ENCODE measurements around the gene OSGIN1.

The OSGIN1 gene

GRCh38 chr16:83924686-83925085 lies 28.4 kb upstream of the OSGIN1 start:
- H3K4me3 ChIP-seq (ENCODE audit: low read depth in 1 of 2, low read length in 2 of 2): no peak overlapping the region
- H3K27ac ChIP-seq (ENCODE audit: low read length): no peak overlapping the region
- TF ChIP-seq EZH2 (IDR thresholded peaks at IDR 0.05; ENCODE audit: borderline replicate concordance, low read depth, low read length, severe bottlenecking) (no peak), CTCF (IDR thresholded peaks at IDR 0.05; ENCODE audit: borderline replicate concordance, extremely low read depth, low read length, poor library complexity, severe bottlenecking) (no peak)
- H3K79me2 ChIP-seq (ENCODE audit: insufficient read depth, low read length): no peaks in the 10 kb centered on the region
- no peaks in the 10 kb centered on the region; the same call in 1 of the 2 replicates for H4K20me1 ChIP-seq (ENCODE audit: insufficient read depth, low read length)
- no peaks in the 10 kb centered on the region for H3K27me3 ChIP-seq (ENCODE audit: insufficient read depth, low read length, poor library complexity)
- no peak overlapping the region for H3K9ac ChIP-seq (ENCODE audit: low read depth, low read length)
- no peak overlapping the region for H2AFZ ChIP-seq (ENCODE audit: low read depth, low read length)
- ATAC-seq (ENCODE audit: insufficient read depth, low read depth): no peak
- H3K4me2 ChIP-seq (ENCODE audit: insufficient read depth, low read length): no peak overlapping the region
- no peak for DNase-seq
- peaks cover 4% of the 10 kb centered on the region for H3K36me3 ChIP-seq (ENCODE audit: insufficient read depth, low read length)
- H3K4me1 ChIP-seq (ENCODE audit: insufficient read depth, low read length): no peaks in the 10 kb centered on the region
- no peaks in the 10 kb centered on the region for H3K9me3 ChIP-seq (ENCODE audit: insufficient read depth, low read length, severe bottlenecking)

GRCh38 chr16:83925095-83925905 lies 27.7 kb upstream of the OSGIN1 start:
- no peak overlapping the region for H3K27ac ChIP-seq (ENCODE audit: low read length)
- H3K9me3 ChIP-seq (ENCODE audit: insufficient read depth, low read length, severe bottlenecking): no peaks in the 10 kb centered on the region
- no peaks in the 10 kb centered on the region for H3K4me1 ChIP-seq (ENCODE audit: insufficient read depth, low read length)
- no peak overlapping the region for H2AFZ ChIP-seq (ENCODE audit: low read depth, low read length)
- no peak overlapping the region for H3K4me3 ChIP-seq (ENCODE audit: low read depth in 1 of 2, low read length in 2 of 2)
- no peaks in the 10 kb centered on the region; the same call in 1 of the 2 replicates for H4K20me1 ChIP-seq (ENCODE audit: insufficient read depth, low read length)
- TF ChIP-seq CTCF (IDR thresholded peaks at IDR 0.05; ENCODE audit: borderline replicate concordance, extremely low read depth, low read length, poor library complexity, severe bottlenecking) (no peak), EZH2 (IDR thresholded peaks at IDR 0.05; ENCODE audit: borderline replicate concordance, low read depth, low read length, severe bottlenecking) (no peak)
- H3K27me3 ChIP-seq (ENCODE audit: insufficient read depth, low read length, poor library complexity): no peaks in the 10 kb centered on the region
- DNase-seq (no peak), ATAC-seq (ENCODE audit: insufficient read depth, low read depth) (no peak)
- no peaks in the 10 kb centered on the region for H3K79me2 ChIP-seq (ENCODE audit: insufficient read depth, low read length)
- no peak overlapping the region for H3K9ac ChIP-seq (ENCODE audit: low read depth, low read length)
- no peaks in the 10 kb centered on the region for H3K36me3 ChIP-seq (ENCODE audit: insufficient read depth, low read length)
- H3K4me2 ChIP-seq (ENCODE audit: insufficient read depth, low read length): no peak overlapping the region

- no peak overlapping the region for H3K4me3 ChIP-seq (ENCODE audit: low read depth in 1 of 2, low read length in 2 of 2)
Measured at GRCh38 chr16:83925957-83926725, 26.9 kb upstream of the OSGIN1 start.

More at GRCh38 chr16:83925957-83926725, 26.9 kb upstream of the OSGIN1 start:
- Histone ChIP-seq H3K4me2 (ENCODE audit: insufficient read depth, low read length) (no peak overlapping the region), H3K9ac (ENCODE audit: low read depth, low read length) (no peak overlapping the region), H3K9me3 (ENCODE audit: insufficient read depth, low read length, severe bottlenecking) (no peaks in the 10 kb centered on the region), H3K27ac (ENCODE audit: low read length) (no peak overlapping the region), H4K20me1 (ENCODE audit: insufficient read depth, low read length) (no peaks in the 10 kb centered on the region; the same call in 1 of the 2 replicates), H2AFZ (ENCODE audit: low read depth, low read length) (no peak overlapping the region), H3K36me3 (ENCODE audit: insufficient read depth, low read length) (no peaks in the 10 kb centered on the region), H3K4me1 (ENCODE audit: insufficient read depth, low read length) (no peaks in the 10 kb centered on the region), H3K27me3 (ENCODE audit: insufficient read depth, low read length, poor library complexity) (no peaks in the 10 kb centered on the region), H3K79me2 (ENCODE audit: insufficient read depth, low read length) (no peaks in the 10 kb centered on the region)
- TF ChIP-seq EZH2 (IDR thresholded peaks at IDR 0.05; ENCODE audit: borderline replicate concordance, low read depth, low read length, severe bottlenecking) (no peak), CTCF (IDR thresholded peaks at IDR 0.05; ENCODE audit: borderline replicate concordance, extremely low read depth, low read length, poor library complexity, severe bottlenecking) (no peak)
- DNase-seq (no peak), ATAC-seq (ENCODE audit: insufficient read depth, low read depth) (no peak)
